CD14-positive monocyte (primary cell): Measurements from ENCODE around the gene AQP10. TPM values are rescaled to one million over a fixed set of nuclear protein-coding genes. Genes with fewer than 3 reads are reported as not detected.

Experiments used
- DNase-seq, 3 donors: peaks; one replicate each; pipeline ENCODE4 v3.0.0-alpha.2; 2011 to 2022
- H2AFZ ChIP-seq: 2 replicates; pipeline ENCODE4 v1.6.0; 2012; ENCODE audit warnings: mild to moderate bottlenecking, low read depth, low read length, inconsistent platforms; ENCODE audit not compliant: insufficient read depth, poor library complexity, severe bottlenecking
- H3K27ac ChIP-seq, 2 donors: 1 replicate in 1 of 2; 2 replicates in 1 of 2; pipeline ENCODE4 v1.5.1; 2012 to 2013; ENCODE audit warnings: low read length in 2 of 2, control low read depth in 1 of 2, inconsistent platforms in 1 of 2, low read depth in 1 of 2, mild to moderate bottlenecking in 1 of 2
- H3K27me3 ChIP-seq, 2 donors: one replicate each; pipeline versions ENCODE4 v1.6.0 to v1.6.1; 2011 to 2013; ENCODE audit warnings: low read length in 2 of 2; ENCODE audit not compliant: control insufficient read depth in 2 of 2, insufficient read depth in 2 of 2
- H3K36me3 ChIP-seq, 2 donors: replicated peaks in 1 of 2; 1 replicate in 1 of 2; 2 replicates in 1 of 2; pipeline versions ENCODE4 v1.5.1 to v1.6.1; 2012 to 2013; ENCODE audit warnings: low read length in 2 of 2, control low read depth in 1 of 2, inconsistent platforms in 1 of 2, mild to moderate bottlenecking in 1 of 2; ENCODE audit not compliant: insufficient read depth in 2 of 2, control insufficient read depth in 1 of 2
- H3K4me1 ChIP-seq, 2 donors: 1 replicate in 1 of 2; 2 replicates in 1 of 2; pipeline versions ENCODE4 v1.5.1 to v1.6.1; 2012 to 2013; ENCODE audit warnings: low read length in 2 of 2, control low read depth in 1 of 2, inconsistent platforms in 1 of 2, mild to moderate bottlenecking in 1 of 2, moderate library complexity in 1 of 2; ENCODE audit not compliant: insufficient read depth in 2 of 2, control insufficient read depth in 1 of 2
- H3K4me2 ChIP-seq: replicated peaks from 2 replicates; pipeline ENCODE3; 2012; ENCODE audit warnings: low read length, moderate library complexity, mild to moderate bottlenecking; ENCODE audit not compliant: poor library complexity, severe bottlenecking; ENCODE audit errors: extremely low read depth
- H3K4me3 ChIP-seq, 3 experiments: fragments of 200-600 bp in 1 of 3; sonication (generic) in 1 of 3; replicated peaks in 1 of 3; 1 replicate in 2 of 3; 2 replicates in 1 of 3; pipeline ENCODE4 v1.5.1; 2011 to 2013; ENCODE audit warnings: low read length in 3 of 3, mild to moderate bottlenecking in 3 of 3, control low read depth in 2 of 3, low read depth in 2 of 3, inconsistent platforms in 1 of 3, moderate library complexity in 1 of 3
- H3K79me2 ChIP-seq: 2 replicates; pipeline ENCODE4 v1.6.0; 2012; ENCODE audit warnings: mild to moderate bottlenecking, control low read depth, inconsistent platforms, low read length, moderate library complexity; ENCODE audit not compliant: insufficient read depth
- H3K9ac ChIP-seq: 2 replicates; pipeline ENCODE4 v1.6.0; 2017; ENCODE audit warnings: low read length, mild to moderate bottlenecking; ENCODE audit not compliant: insufficient read depth, poor library complexity, severe bottlenecking
- H3K9me3 ChIP-seq, 2 donors: replicated peaks in 1 of 2; 1 replicate in 1 of 2; 2 replicates in 1 of 2; pipeline versions ENCODE4 v1.5.1 to v1.6.1; 2012 to 2013; ENCODE audit warnings: low read length in 2 of 2, control low read depth in 1 of 2; ENCODE audit not compliant: control insufficient read depth in 1 of 2, insufficient read depth in 1 of 2
- H4K20me1 ChIP-seq: 2 replicates; pipeline ENCODE4 v1.6.0; 2012; ENCODE audit warnings: mild to moderate bottlenecking, low read length, control low read depth, moderate library complexity; ENCODE audit not compliant: insufficient read depth
- H3K27ac Mint-ChIP-seq, 7 donors: one replicate each; pipeline ENCODE4 v1.8.0; 2020; ENCODE audit warnings: mild to moderate bottlenecking in 7 of 7, mixed read lengths in 7 of 7, moderate library complexity in 6 of 7, inconsistent platforms in 2 of 7
- H3K27me3 Mint-ChIP-seq, 3 donors: one replicate each; pipeline ENCODE4 v1.8.0; 2021 to 2022; ENCODE audit warnings: low read depth in 3 of 3, mild to moderate bottlenecking in 3 of 3, mixed read lengths in 3 of 3, moderate library complexity in 3 of 3, inconsistent platforms in 1 of 3
- H3K36me3 Mint-ChIP-seq, 2 donors: one replicate each; pipeline ENCODE4 v1.8.0; 2020; ENCODE audit warnings: mixed read lengths in 2 of 2, inconsistent platforms in 1 of 2, mild to moderate bottlenecking in 1 of 2
- H3K4me1 Mint-ChIP-seq: one replicate; pipeline ENCODE4 v1.8.0; 2020; ENCODE audit warnings: mild to moderate bottlenecking, mixed read lengths
- H3K4me3 Mint-ChIP-seq, 2 donors: one replicate each; pipeline ENCODE4 v1.8.0; 2020; ENCODE audit warnings: mild to moderate bottlenecking in 2 of 2, mixed read lengths in 2 of 2, moderate library complexity in 1 of 2
- H3K9me3 Mint-ChIP-seq, 7 donors: one replicate each; pipeline ENCODE4 v1.8.0; 2020 to 2022; ENCODE audit warnings: mixed read lengths in 7 of 7, mild to moderate bottlenecking in 6 of 7, moderate library complexity in 6 of 7, inconsistent platforms in 2 of 7
- CTCF ChIP-seq: fragments of 200-600 bp; IDR thresholded peaks from one replicate; pipeline ENCODE4 v1.8.0; 2022; ENCODE audit warnings: antibody characterized with exemption, mild to moderate bottlenecking
- WGBS: methylation state at CpG from one replicate; pipeline ENCODE4 v1.1.5; 2013; ENCODE audit warnings: missing lambda C conversion rate; ENCODE audit not compliant: insufficient coverage; 5-methylcytosine and 5-hydroxymethylcytosine counted together
- intact Hi-C, 2 donors: fragments of 100-400 bp; cut with micrococcal nuclease; formaldehyde crosslinking; loops; one replicate each; pipeline versions ENCODE4 v1.15.0 to v1.15.1; 2023
- polyA plus RNA-seq, 3 donors: library from polyadenylated mRNA; depleted of rRNA in 1 of 3; unstranded in 2 of 3; stranded (reverse) in 1 of 3; fragments of 300-500 nt in 2 of 3; fragments of >200 nt in 1 of 3; fragmentation: Illumina TruSeq in 2 of 3; gene quantifications; 1 replicate in 2 of 3; 2 replicates in 1 of 3; pipeline ENCODE4 v1.2.3, GENCODE V29; 2012 to 2021

The AQP10 gene
- polyA plus RNA-seq, 3 donors = 0.09 TPM; not detected in 2

- no peak overlapping the region for H3K27ac ChIP-seq
- peaks cover 3% of the 10 kb centered on the region for H4K20me1 ChIP-seq
- Mint-ChIP-seq H3K27me3 (peaks cover 51 to 70% (median 55%) of the 10 kb centered on the region in 3 donors), H3K36me3 (peaks cover 3 to 10% of the 10 kb centered on the region in 2 donors), H3K9me3 (peaks cover 0 to 10% (median 0%) of the 10 kb centered on the region in 7 donors), H3K4me3 (peak overlapping the region; percentile 88 to 93), H3K27ac (peak overlapping the region in 6 of 7 donors; percentile 53 to 77 (median 66)), H3K4me1 (peaks cover 53% of the 10 kb centered on the region)
- no peaks in the 10 kb centered on the region for H3K9me3 ChIP-seq
- intact Hi-C loops = loop anchor here in 1 of 2 donors (5.0 kb wide), 1 partner anchor 80 kb away; the partner anchor contains the start of gene IL6R
- H3K27me3 ChIP-seq = peaks cover 2 to 38% of the 10 kb centered on the region in 2 donors
- no peak for TF ChIP-seq CTCF
- H3K9ac ChIP-seq = no peak overlapping the region
- no peaks in the 10 kb centered on the region for H3K36me3 ChIP-seq
- DNase-seq = peak in 1 of 3 donors; percentile 37
- peak overlapping the region in 1 of 3 experiments; percentile 74 for H3K4me3 ChIP-seq
- peaks cover 35 to 49% of the 10 kb centered on the region in 2 donors for H3K4me1 ChIP-seq
- no peaks in the 10 kb centered on the region for H3K79me2 ChIP-seq
- no peak overlapping the region for H2AFZ ChIP-seq
- 87% methylated on average over 2 of the region's 6 CpGs for WGBS
- peak overlapping the region; percentile 89 for H3K4me2 ChIP-seq
Measured at GRCh38 chr1:154326546-154327465, 5.9 kb downstream of the AQP10 start.

GRCh38 chr1:154327466-154328317 lies 6.8 kb downstream of the AQP10 start:
- intact Hi-C loops = loop anchor here in 1 of 2 donors (5.0 kb wide), 1 partner anchor 80 kb away; the partner anchor contains the start of gene IL6R
- Histone ChIP-seq H4K20me1 (peaks cover 3% of the 10 kb centered on the region), H3K4me1 (peaks cover 35 to 49% of the 10 kb centered on the region in 2 donors), H3K9ac (no peak overlapping the region), H3K36me3 (no peaks in the 10 kb centered on the region), H3K27me3 (peaks cover 2 to 38% of the 10 kb centered on the region in 2 donors), H2AFZ (no peak overlapping the region), H3K27ac (no peak overlapping the region), H3K4me3 (peak overlapping the region in 2 of 3 experiments; percentile 13 to 66), H3K4me2 (peak overlapping the region; percentile 82), H3K79me2 (no peaks in the 10 kb centered on the region), H3K9me3 (no peaks in the 10 kb centered on the region)
- peaks cover 3 to 10% of the 10 kb centered on the region in 2 donors for H3K36me3 Mint-ChIP-seq
- peak overlapping the region; percentile 70 to 83 for H3K4me3 Mint-ChIP-seq
- peaks cover 53% of the 10 kb centered on the region for H3K4me1 Mint-ChIP-seq
- peak overlapping the region in 4 of 7 donors; percentile 57 to 86 (median 67) for H3K27ac Mint-ChIP-seq
- DNase-seq = peak in 2 of 3 donors; percentile 20 to 35
- no peak for TF ChIP-seq CTCF
- H3K9me3 Mint-ChIP-seq = peaks cover 0 to 10% (median 0%) of the 10 kb centered on the region in 7 donors
- peaks cover 51 to 63% (median 54%) of the 10 kb centered on the region in 3 donors for H3K27me3 Mint-ChIP-seq
- WGBS = 9% methylated on average over 5 of the region's 5 CpGs
